Measurements from ENCODE around the gene IKBKE.

The IKBKE gene

DNA sequence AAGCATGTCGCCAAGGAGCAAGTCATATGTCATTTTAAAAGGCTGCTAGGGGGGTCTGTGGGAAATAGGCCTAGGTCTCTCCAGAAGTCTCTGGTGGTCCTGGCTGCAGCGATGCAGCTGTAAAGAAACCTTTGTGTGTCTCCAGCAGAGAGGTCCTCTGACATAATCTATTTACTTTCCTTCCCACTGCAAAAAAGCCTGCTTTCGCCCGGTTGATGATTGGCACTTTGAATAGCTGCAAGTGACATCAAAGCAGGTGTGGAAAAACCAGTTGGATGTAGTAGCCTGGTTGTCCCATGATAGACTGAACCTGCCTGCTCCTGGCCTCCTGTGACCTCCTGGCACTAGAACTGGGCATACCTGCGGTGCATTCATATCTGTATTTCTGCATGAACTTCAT, 50.9 kb downstream of the IKBKE start:
- TF ChIP-seq, protein P1, sequence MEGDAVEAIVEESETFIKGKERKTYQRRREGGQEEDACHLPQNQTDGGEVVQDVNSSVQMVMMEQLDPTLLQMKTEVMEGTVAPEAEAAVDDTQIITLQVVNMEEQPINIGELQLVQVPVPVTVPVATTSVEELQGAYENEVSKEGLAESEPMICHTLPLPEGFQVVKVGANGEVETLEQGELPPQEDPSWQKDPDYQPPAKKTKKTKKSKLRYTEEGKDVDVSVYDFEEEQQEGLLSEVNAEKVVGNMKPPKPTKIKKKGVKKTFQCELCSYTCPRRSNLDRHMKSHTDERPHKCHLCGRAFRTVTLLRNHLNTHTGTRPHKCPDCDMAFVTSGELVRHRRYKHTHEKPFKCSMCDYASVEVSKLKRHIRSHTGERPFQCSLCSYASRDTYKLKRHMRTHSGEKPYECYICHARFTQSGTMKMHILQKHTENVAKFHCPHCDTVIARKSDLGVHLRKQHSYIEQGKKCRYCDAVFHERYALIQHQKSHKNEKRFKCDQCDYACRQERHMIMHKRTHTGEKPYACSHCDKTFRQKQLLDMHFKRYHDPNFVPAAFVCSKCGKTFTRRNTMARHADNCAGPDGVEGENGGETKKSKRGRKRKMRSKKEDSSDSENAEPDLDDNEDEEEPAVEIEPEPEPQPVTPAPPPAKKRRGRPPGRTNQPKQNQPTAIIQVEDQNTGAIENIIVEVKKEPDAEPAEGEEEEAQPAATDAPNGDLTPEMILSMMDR (IDR thresholded peaks at IDR 0.05; ENCODE audit: low read depth, low read length), result no peak
- no peak overlapping the region for H3K4me3 ChIP-seq (replicated peaks in 1 of 2; ENCODE audit: low read depth in 2 of 2, low read length in 2 of 2)
- DNase-seq (ENCODE audit: low read depth in 2 of 2), result no peak

DNA sequence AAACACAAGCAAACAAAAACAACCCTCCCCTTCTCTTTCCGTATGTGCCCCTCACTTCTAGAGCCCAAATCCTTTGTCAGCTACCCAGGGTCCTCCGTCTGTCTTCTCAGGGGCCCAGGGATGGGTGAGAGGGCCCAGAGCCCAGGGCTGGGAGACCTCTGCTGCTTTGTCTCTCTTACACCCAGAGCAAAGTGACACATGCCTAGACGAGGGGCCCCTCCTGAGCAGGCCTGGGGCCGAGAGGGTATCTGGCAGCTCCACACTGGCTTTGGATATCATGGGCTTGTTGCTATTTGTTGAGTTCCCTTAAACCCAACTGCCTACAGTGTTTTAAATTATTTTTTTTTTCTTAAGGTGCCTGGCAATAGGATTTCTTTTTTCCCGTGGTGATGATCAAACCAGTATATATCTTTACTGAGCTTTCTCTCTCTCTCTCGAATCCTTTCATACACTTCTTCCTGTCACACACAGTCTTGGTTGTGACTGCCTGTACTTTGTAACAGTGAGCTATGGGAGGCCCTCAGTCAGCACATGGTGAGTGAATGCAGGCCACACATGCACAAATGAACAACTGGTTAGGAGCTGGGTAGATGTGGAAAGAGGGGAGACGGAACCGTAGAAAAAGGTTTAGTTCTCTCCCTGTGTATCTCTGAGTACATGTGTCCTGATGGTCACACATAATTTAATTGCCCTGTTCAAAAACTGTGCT, 51.6 kb downstream of the IKBKE start:
- TF ChIP-seq, protein P1 (IDR thresholded peaks at IDR 0.05; ENCODE audit: low read depth, low read length), result no peak
- no peak for DNase-seq (ENCODE audit: low read depth in 2 of 2)

DNA sequence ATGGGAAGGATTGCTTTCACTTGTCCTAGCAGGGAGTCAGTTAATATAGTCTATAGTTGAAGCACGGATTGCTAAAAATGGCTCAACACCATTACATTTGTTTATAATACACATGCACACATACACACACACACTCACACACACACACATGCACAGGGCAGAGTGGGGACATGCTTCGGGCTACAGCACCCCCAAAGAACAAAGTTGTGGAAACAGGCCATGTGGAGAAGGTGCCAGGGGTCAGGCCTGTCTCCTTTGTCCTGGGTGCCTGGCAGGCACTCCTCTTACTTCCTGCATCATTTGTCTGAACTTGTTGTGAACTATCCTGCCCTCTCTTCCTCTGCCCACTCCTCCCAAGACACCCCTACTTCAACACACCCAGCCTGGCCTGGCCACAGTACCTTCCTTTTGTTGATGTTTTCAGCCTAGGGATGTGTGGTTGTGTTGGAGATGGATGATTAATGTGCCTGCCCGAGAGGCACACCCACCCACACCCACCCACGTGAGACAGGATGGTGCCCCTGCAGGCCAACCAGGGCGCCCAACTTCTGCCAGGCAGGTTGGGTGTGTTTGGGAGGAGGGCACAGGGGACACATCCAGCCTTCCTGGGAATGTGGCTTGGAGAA, 54.6 kb downstream of the IKBKE start:
- TF ChIP-seq, protein P1 (IDR thresholded peaks at IDR 0.05; ENCODE audit: low read depth, low read length), result no peak
- no peak for DNase-seq (ENCODE audit: low read depth in 2 of 2)
- H3K4me3 ChIP-seq (replicated peaks in 1 of 2; ENCODE audit: low read depth in 2 of 2, low read length in 2 of 2), result no peak overlapping the region

More for the DNA sequence above, 51.6 kb downstream of the IKBKE start:
- no peak overlapping the region for H3K4me3 ChIP-seq (replicated peaks in 1 of 2; ENCODE audit: low read depth in 2 of 2, low read length in 2 of 2)

DNA sequence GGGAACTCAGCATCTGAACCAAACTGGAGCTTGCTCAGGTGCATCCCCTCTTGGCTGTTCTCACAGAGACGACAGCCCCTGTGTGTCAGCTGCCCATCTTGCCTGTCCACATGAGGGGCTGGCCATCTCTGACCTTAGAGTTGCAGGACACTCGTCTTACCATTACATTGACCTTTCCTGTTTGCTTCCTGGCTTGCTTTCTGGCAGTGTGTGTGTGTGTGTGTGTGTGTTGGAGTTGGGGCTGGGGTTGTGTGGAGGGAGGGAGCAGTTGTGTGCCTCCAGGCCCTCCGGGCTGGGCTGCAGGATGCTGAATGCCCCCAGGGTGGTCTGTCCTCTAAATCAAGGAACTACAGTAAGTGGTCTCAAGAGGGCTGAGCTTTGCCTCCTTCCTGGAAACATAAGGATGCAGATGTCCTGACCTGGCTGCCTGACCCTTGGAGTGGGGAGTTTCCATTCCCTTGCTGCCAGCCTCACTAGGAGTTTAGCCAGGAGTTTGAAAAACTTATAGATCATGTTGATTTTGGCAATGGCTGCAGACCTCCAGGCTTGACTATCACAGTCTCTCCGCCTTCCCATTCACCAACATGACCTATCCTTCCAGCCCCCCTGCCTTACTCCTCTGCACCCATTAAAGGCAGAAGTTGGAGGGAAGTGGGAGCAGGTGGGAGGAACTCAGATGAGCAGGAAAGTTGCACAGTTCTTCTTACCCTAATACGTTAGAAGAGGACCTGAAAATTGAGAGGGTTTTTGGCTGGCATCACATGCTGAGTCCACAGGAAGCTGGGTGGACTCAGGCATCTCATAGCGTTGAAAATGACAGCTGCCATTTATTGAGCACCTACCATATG, 56.0 kb downstream of the IKBKE start:
- DNase-seq (ENCODE audit: low read depth in 2 of 2), result peak in 1 of 2 donors; percentile 52
- TF ChIP-seq, protein P1 (IDR thresholded peaks at IDR 0.05; ENCODE audit: low read depth, low read length), result no peak
- H3K4me3 ChIP-seq (replicated peaks in 1 of 2; ENCODE audit: low read depth in 2 of 2, low read length in 2 of 2), result no peak overlapping the region

DNA sequence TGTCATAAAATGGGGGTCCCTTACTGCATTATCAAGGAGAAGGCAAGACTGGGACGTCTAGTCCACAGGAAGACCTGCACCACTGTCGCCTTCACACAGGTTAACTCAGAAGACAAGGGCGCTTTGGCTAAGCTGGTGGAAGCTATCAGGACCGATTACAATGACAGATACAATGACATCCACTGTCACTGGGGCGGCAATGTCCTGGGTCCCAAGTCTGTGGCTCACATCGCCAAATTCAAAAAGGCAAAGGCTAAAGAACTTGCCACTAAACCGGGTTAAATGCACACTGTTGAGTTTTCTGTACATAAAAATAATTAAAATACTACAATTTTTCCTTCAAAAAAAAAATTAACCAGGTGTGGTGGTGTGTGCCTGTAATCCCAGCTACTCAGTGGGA, 59.1 kb downstream of the IKBKE start:
- TF ChIP-seq, protein P1 (IDR thresholded peaks at IDR 0.05; ENCODE audit: low read depth, low read length), result no peak
- no peak overlapping the region for H3K4me3 ChIP-seq (replicated peaks in 1 of 2; ENCODE audit: low read depth in 2 of 2, low read length in 2 of 2)
- no peak for DNase-seq (ENCODE audit: low read depth in 2 of 2)

DNA sequence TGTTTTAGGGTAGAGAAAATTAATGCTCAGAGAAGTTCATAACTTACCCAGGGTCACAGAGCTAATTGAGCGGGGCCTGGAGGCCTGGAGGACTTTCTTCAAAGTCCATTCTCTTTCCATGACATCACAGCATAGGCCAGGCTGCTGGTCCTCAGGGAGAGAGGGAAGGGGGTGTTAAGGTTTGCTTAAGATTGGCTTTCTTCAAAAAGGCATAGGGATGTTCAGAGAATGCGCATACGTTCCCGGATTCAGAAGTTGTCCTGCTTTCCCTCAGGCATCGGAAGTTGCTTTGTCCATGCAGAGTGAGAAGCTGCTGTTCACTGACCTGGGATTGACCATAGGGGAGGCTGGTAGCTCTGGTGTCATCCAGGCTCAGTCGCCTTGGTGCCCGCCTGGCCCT, 62.1 kb downstream of the IKBKE start:
- DNase-seq (ENCODE audit: low read depth in 2 of 2), result no peak
- H3K4me3 ChIP-seq (replicated peaks in 1 of 2; ENCODE audit: low read depth in 2 of 2, low read length in 2 of 2), result no peak overlapping the region
- TF ChIP-seq, protein P1 (IDR thresholded peaks at IDR 0.05; ENCODE audit: low read depth, low read length), result no peak

Data from cardiac fibroblast (primary cell).